Parathyroid adenoma (tissue), 2 donors: ENCODE results near the gene ARHGEF28.

Experiments used
- H2AFZ ChIP-seq: fragments of 300-600 bp; sonication (generic); one replicate; pipeline ENCODE4 v1.7.0; 2017; ENCODE audit warnings: antibody characterized with exemption, mild to moderate bottlenecking
- H3K27ac ChIP-seq: fragments of 300-600 bp; sonication (generic); one replicate; pipeline ENCODE4 v1.7.0; 2017
- H3K27me3 ChIP-seq: fragments of 300-600 bp; sonication (generic); one replicate; pipeline ENCODE4 v1.7.0; 2017; ENCODE audit warnings: low read length; ENCODE audit not compliant: control insufficient read depth, insufficient read depth
- H3K36me3 ChIP-seq: fragments of 300-600 bp; sonication (generic); one replicate; pipeline ENCODE4 v1.7.0; 2017; ENCODE audit warnings: low read length; ENCODE audit not compliant: control insufficient read depth, insufficient read depth
- H3K4me1 ChIP-seq: fragments of 300-600 bp; sonication (generic); one replicate; pipeline ENCODE4 v1.7.0; 2017; ENCODE audit warnings: control low read depth
- H3K4me2 ChIP-seq: fragments of 300-600 bp; sonication (generic); one replicate; pipeline ENCODE4 v1.7.0; 2017; ENCODE audit warnings: low read length
- H3K4me3 ChIP-seq: fragments of 300-600 bp; sonication (generic); one replicate; pipeline ENCODE4 v1.7.0; 2017; ENCODE audit warnings: low read depth, low read length
- H3K79me2 ChIP-seq: fragments of 300-600 bp; sonication (generic); one replicate; pipeline ENCODE4 v1.7.0; 2017; ENCODE audit warnings: control low read depth
- H3K9ac ChIP-seq: fragments of 300-600 bp; sonication (generic); one replicate; pipeline ENCODE4 v1.7.0; 2017; ENCODE audit warnings: mild to moderate bottlenecking
- H3K9me3 ChIP-seq: fragments of 300-600 bp; sonication (generic); one replicate; pipeline ENCODE4 v1.7.0; 2017; ENCODE audit warnings: low read length; ENCODE audit not compliant: control insufficient read depth
- TF ChIP-seq, protein P1 (sequence below): fragments of 300-600 bp; sonication (generic); IDR thresholded peaks from one replicate; pipeline ENCODE4 v1.7.0; 2017; ENCODE audit warnings: antibody characterized with exemption, mild to moderate bottlenecking
- donor health status: primary hyperparathyroidism.

Gene ARHGEF28

DNA sequence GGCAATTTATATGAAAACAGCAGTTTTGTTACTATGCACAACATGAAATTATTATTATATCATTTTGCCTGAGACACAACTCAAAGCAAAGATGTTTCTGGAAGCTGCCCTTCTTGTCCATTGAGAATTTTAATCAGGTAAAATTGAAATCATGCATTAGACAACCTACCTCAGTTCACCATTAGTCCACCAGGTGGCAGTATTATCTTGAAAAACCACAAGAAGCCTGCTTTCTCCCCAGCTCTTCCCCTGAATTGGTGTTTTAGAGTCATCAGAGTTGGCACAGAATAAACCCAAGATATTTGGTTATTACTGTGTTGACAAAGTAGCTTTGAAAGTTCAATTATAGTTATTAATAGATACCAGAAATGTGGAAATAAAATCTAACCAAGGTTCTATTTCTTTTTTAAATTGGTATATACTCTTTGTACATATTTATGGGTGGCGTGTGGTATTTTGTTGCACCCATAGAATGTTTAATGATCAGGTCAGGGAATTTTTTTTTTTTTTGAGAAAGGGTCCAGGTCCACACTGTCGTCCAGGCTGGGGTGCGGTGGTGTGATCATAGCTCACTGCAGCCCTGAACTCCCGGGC is 34.8 kb upstream of the ARHGEF28 start:
- Histone ChIP-seq H2AFZ (no peak overlapping the region), H3K27ac (no peak overlapping the region), H3K36me3 (no peaks in the 10 kb centered on the region), H3K4me2 (no peak overlapping the region), H3K4me3 (no peak overlapping the region), H3K9me3 (no peaks in the 10 kb centered on the region), H3K27me3 (no peaks in the 10 kb centered on the region), H3K79me2 (no peaks in the 10 kb centered on the region), H3K9ac (no peak overlapping the region), H3K4me1 (no peaks in the 10 kb centered on the region)
- TF ChIP-seq, protein P1, sequence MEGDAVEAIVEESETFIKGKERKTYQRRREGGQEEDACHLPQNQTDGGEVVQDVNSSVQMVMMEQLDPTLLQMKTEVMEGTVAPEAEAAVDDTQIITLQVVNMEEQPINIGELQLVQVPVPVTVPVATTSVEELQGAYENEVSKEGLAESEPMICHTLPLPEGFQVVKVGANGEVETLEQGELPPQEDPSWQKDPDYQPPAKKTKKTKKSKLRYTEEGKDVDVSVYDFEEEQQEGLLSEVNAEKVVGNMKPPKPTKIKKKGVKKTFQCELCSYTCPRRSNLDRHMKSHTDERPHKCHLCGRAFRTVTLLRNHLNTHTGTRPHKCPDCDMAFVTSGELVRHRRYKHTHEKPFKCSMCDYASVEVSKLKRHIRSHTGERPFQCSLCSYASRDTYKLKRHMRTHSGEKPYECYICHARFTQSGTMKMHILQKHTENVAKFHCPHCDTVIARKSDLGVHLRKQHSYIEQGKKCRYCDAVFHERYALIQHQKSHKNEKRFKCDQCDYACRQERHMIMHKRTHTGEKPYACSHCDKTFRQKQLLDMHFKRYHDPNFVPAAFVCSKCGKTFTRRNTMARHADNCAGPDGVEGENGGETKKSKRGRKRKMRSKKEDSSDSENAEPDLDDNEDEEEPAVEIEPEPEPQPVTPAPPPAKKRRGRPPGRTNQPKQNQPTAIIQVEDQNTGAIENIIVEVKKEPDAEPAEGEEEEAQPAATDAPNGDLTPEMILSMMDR: peak; percentile 93

- TF ChIP-seq, protein P1: no peak
- Histone ChIP-seq H3K27ac (no peak overlapping the region), H3K4me3 (no peak overlapping the region), H3K9me3 (no peaks in the 10 kb centered on the region), H3K36me3 (no peaks in the 10 kb centered on the region), H2AFZ (no peak overlapping the region), H3K9ac (no peak overlapping the region), H3K79me2 (no peaks in the 10 kb centered on the region), H3K27me3 (no peaks in the 10 kb centered on the region), H3K4me2 (no peak overlapping the region), H3K4me1 (no peaks in the 10 kb centered on the region)
Observed at GRCh38 chr5:73591698-73592501, 34.1 kb upstream of the ARHGEF28 start.

GRCh38 chr5:73592551-73592950 is 33.4 kb upstream of the ARHGEF28 start:
- H2AFZ ChIP-seq: no peak overlapping the region
- H3K4me2 ChIP-seq: no peak overlapping the region
- H3K36me3 ChIP-seq: no peaks in the 10 kb centered on the region
- no peak overlapping the region for H3K27ac ChIP-seq
- no peaks in the 10 kb centered on the region for H3K79me2 ChIP-seq
- H3K27me3 ChIP-seq: no peaks in the 10 kb centered on the region
- H3K9me3 ChIP-seq: no peaks in the 10 kb centered on the region
- no peaks in the 10 kb centered on the region for H3K4me1 ChIP-seq
- H3K9ac ChIP-seq: no peak overlapping the region
- TF ChIP-seq, protein P1: no peak
- H3K4me3 ChIP-seq: no peak overlapping the region

GRCh38 chr5:73596705-73597328 is 29.2 kb upstream of the ARHGEF28 start:
- no peaks in the 10 kb centered on the region for H3K27me3 ChIP-seq
- no peaks in the 10 kb centered on the region for H3K9me3 ChIP-seq
- TF ChIP-seq, protein P1: peak; percentile 48
- no peak overlapping the region for H3K4me3 ChIP-seq
- H2AFZ ChIP-seq: no peak overlapping the region
- H3K79me2 ChIP-seq: no peaks in the 10 kb centered on the region
- no peak overlapping the region for H3K4me2 ChIP-seq
- peaks cover 7% of the 10 kb centered on the region for H3K36me3 ChIP-seq
- H3K4me1 ChIP-seq: no peaks in the 10 kb centered on the region
- H3K27ac ChIP-seq: no peak overlapping the region
- H3K9ac ChIP-seq: no peak overlapping the region
